SU-DHL-6 (cell line): ENCODE results near the gene POLA1.

ENCODE experiments used
- CTCF ChIP-seq: fragments of 200-600 bp; sonication (generic); IDR thresholded peaks from one replicate; pipeline ENCODE4 v1.5.1; 2017; ENCODE audit warnings: antibody characterized with exemption, mild to moderate bottlenecking, low read length, moderate library complexity; ENCODE audit not compliant: insufficient read depth, poor library complexity, severe bottlenecking
- EZH2phosphoT487 ChIP-seq: fragments of 200-600 bp; sonication (generic), shearing (Covaris generic); conservative IDR thresholded peaks from 2 replicates; pipeline ENCODE4 v1.6.1; 2018; ENCODE audit warnings: mild to moderate bottlenecking, antibody characterized with exemption, low read length, moderate library complexity, mixed read lengths

DNA sequence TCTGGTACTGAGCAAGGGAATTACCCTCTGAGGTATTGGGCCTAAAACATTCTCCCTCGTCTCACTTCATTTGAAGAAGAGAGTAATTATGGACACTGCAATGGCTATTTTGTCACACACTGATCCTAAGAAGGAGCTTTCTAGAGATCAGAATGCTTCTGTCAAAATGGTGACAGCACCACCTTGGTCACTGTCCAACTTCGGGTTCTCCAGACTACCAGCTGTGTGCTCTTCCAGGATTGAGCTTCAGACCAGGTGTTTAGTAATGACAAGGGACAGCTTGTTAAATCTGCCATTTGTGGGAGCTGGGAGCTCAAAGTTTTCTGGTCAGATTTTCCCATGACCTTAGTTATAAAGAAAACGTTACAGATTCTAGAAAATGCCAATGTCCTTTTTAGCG, 105.4 kb downstream of the POLA1 start:
- TF ChIP-seq CTCF (no peak), EZH2phosphoT487 (no peak)
